Stimulated activated CD4-positive, alpha-beta T cell treated with anti-CD3 and anti-CD28 coated beads, Interleukin-1b, Interleukin-23, amount 100 ng/mL, for 24 hours (primary cell): ENCODE data around the gene DIAPH1.
"Not testable (repeated sequence)": the region's sequence is repeated elsewhere in the genome, so short reads cannot be mapped to it uniquely, and the experiment has no call there.

Source experiments
- DNase-seq, 4 experiments: peaks; one replicate each; pipeline ENCODE4 v3.0.0-alpha.2; 2020; ENCODE audit warnings: low read depth in 4 of 4, low spot score in 1 of 4

The DIAPH1 gene

DNA sequence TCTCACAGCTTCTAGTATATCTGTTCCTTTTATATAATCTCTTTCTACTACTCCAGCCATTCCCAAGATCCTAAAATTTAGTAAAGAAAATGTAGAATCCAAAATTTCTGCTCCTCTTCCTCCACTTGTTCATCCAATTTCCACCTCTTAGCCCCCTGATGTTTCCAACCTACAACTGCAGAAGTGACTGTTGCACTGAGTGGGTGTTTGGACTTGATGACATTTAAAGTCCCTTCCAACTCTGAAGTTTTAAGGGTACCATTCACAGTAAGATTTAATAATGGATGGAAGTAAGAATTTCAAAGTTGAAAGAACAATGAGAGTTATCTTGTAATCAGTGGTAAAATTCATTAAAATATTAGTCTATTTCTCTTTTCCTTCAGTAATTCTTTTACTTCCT is 5.5 kb downstream of the DIAPH1 start:
- DNase-seq = no peak

DNA sequence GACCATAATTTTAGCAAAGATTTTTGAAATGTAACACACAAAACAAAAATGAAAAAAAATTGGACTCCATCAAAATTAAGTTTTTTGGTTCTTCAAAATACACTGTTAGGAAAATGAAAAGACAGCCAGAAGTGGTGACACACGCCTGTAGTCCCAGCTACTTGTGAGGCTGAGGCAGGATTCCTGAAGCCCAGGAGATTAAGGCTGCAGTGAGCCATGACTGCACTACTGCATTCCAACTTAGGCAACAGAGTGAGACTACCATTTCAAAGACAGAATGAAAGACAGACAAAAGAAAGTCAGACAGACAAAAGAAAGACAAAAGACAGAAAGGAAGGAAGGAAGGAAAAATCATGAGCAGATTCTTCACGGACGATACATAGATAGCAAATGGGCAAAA is 7.5 kb downstream of the DIAPH1 start:
- DNase-seq = no peak

DNA sequence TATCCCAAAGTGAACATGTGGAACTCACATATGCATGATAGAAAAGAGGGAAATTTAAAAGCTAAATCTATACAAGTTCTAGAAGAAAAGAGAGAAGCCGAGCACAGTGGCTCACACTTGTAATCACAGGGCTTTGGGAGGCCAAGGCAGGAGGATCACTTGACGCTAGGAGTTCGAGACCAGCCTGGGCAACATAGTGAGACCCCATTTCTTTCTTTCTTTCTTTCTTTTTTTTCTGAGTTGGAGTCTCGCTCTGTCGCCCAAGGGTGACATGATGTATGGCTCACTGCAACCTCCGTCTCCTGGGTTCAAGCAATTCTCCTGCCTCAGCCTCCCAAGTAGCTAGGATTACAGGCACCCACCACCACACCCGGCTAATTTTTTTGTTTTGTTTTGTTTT is 8.9 kb downstream of the DIAPH1 start:
- not testable (repeated sequence) for DNase-seq

DNA sequence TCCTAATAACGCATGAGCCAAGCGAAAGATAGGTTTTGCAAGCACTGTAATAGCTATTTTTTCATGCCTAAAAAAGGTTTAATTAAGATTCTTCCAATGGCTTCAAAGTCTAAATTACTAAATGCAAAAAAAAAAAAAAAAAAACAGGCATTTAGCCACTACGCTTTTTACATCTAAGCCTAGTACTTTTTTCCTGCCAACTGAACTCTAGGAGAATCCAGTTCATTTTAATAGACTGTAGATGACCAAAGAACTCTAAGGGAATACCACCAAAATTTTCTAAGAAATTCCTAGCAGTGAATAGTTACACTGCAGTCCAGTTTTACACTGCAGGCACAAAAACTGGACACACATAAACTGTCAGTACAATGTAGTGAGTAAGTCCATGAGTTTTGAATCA is 9.8 kb downstream of the DIAPH1 start:
- DNase-seq = no peak

DNA sequence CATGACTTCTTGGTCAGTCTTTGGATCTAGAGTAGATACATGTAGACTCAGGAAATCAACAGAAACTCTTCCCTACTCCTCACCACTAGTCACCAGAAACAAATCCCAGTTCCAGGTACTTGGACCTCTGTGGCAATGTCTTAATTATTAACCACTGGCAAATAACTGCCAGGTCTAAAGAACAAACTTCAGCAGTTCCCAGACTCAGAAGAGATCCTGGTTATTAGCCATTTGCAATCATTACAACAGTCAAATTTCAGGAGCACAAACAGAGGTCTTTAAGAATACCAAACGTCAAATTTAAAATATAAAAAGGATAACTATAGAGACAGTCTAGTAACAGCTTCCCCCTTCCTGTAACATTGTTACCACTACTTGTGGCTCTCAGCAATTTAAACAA is 10.2 kb downstream of the DIAPH1 start:
- DNase-seq = no peak

DNA sequence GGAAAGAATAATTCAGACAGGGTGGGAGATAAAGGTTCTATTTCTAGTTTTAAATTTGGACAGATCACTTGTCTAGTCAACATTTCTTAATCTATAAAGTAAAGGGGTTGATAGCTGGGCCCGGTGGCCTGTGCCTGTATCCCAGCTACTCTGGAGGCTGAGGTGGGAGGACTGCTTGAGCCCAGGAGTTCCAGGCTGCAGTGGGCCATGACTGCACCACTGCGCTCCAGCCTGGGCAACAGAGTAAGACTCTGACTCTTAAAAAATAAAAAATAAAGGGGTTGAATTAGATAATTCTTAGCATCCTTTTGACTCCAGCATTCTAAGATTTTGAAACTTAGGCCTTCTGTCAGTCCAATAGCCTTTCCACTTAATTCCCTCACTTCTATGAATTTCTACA is 10.8 kb downstream of the DIAPH1 start:
- DNase-seq = no peak

DNA sequence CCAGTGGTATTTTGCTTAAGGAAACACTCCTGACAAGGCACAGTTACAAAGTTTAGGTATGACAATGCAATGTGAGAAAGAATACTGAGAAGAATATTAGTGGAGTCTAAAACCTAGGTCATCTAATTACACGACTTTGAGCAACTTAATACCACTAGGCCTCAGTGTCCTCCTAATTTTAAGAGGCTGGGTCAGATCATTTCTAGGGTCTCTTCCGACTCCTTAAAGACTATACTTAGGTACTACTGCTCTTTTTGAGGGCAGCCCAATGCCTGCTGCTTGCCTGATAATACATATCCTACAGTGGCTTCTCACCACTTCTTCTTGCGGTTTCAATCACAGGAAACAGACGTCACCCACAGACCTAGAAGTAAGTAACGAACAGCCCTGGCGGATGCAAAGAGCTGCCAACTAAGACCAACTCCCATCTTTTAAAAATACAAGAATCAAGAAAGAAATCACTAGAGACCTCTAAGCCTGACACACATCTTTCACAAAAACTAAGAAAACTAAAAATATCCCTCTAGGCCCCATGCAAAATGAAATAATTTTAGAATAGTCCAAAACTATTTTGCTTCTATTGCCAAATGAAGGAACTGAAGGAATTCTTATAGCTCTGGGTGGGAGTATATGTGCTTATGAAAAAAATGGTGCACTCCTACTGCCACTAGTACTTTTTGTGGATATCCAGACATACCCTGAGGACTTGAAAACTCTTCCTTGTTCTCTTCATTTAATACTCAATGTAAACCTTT is 13.1 kb downstream of the DIAPH1 start:
- peak in 3 of 4 experiments; percentile 27 to 34 (median 33) for DNase-seq

DNA sequence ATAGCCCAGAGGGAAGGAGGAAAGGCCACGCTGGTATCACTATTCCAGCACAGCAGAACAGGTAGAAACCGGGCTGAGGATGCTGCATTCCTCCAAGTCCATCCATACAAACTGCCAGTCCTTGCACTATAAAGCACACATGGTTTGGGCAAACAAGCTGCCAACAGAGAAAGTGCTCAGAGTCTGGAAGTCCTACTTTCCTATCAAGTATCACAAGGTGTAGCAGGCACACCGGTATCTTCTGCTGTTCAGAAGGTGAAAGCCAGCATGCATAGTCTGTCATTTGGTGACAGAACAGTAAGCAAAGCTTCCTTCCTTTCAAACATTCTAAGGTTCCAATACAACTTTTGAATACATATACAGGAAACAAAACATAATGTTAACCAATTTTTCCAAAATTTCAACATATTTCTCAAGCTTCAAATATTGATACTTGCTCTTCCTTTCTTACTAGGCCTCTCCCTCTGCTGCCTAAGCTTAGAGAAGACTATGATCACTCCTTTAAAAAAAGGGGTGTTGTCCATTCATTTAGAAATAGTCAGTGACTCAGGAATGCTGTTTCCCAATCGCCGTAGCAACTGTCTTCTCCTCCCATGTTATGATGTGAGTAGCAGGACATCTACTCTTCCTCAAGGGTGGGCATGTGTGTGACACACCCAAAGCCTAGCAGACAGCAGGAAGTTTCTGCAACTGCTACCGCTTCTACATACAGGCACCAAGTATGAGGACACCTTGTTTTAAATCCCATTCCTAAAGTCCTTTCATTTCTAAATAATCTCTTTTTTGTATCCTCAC is 14.7 kb downstream of the DIAPH1 start:
- no peak for DNase-seq

DNA sequence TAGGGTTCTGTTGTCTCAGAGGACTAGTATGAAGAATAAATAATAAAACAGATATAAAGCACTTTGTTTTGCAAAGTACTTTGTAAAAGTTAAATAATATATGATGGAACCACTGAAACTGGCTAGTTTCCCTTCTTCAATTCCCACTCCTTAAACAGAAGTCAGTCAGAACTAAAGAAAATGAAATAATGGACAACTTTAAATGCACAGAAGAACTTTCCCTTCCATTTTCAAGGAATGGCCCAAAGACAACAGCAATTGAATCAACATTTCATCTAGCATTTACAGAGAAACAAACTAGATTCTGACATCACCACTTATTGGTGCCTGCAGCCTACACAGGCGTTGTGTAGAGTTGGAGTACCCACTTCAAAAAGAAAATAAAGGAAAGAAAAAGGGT is 16.2 kb downstream of the DIAPH1 start:
- no peak for DNase-seq

DNA sequence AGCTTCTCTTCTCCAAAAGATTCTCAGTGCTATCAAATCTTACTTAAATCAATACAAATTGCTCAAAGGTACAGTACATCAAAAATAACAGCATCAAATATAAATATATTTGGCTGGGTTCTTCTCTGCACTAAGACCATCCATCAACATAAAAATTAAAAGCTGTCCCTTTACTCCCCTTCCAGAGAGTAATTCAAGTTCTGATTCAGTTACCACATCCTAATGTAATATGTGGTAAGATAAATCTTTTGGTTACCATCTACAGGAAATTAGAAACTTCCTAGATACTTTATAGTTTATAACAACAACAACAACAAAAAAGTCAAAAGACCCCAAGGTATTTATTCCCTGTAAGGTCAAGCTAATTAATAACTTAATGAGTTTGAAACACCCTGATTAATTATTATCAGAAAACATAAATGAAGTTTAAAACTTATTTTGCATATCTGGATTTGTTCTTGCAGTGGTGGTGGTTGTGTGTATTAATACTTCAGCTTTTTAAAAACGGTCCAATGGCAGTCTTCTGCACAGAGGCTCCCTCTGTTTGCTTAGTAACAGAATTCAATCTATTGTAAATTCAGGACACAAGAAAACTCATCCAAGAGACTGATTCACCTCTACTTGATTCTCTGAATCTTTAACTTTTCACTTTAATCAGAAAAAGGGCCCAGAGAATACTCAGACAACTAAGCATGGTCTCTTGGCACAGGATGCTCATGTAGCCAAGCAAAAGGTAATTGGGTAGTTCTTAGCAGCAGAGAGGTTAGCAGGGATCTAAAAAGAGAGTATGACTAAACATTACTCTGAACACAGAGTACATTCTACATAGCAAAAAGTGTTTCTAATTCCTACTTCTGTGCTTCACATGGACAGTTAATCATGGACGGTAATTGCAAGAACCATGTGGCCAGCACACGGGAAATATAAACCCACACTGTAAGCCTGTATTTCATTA is 20.1 kb downstream of the DIAPH1 start:
- no peak for DNase-seq

DNA sequence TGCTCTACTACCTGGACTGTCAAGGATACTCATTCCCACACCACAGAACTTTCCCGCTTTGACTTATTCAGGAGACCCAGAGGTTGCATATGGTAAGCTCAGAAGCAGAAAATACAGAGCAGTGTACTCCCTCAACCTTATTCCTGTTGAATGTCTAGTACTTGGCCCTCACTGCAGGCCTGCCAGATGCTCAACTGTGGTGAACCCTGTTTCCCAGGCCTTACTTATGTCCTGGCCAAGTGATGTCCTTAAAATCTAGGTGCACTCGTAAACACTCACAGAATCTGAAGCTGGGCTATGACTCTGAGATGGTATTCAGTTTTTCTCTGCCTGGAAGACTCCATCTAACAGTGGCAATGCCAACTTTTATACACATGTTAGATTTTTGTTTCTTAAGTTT is 21.0 kb downstream of the DIAPH1 start:
- DNase-seq = no peak

DNA sequence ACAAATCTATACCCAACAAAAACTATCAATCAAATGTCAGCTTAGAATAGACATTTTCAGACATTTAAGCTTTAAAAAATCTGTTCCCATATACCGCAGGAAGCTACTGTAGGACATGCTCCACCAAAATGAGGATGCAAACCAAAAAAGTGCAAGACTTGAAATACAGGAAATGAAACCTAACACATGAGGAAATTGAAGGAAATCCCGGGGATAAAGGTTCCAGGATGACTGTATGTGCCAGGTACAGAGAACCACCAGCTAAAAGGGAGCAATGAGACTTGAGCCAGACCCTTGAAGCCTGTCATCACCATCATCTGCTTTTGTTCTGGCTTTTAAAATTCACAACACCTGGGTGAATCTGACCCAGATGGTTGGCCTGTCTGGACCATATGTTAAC is 21.4 kb downstream of the DIAPH1 start:
- no peak for DNase-seq

DNA sequence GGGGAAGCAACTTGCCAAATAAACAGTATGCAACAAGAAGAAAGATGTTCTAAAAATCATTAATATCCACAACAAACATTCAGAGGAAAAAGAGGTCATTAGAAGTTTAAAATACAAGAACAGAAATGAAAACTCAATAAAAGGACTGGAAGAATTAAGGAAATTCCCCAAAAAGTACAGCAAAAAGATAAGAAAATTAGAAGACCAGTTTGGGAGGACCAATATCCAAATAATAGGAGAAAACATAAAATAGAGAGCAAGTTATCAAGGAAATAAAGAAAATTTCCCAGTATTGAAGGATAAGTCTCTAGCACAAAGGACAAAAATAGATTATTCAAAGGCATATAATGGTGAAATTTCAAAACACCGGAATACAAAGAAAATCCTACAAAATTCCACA is 21.9 kb downstream of the DIAPH1 start:
- no peak for DNase-seq

DNA sequence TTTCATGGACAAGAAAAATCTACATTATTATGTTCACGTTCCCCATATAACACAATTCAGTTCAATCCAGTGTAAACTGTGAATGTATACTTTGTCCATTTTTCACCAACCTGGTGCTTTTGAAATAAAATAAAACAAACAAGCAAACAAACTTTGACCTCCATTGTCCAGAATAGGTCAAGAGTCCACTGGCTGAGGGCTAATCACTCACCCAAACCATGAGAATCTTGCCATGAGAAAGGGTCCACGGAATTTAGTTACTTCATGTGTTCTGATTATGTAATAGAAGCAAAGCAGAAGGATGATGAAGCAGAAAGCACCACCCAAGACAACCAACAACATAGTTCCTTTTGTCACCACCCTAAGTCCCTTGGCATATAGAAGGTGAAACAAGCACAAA is 28.7 kb downstream of the DIAPH1 start:
- DNase-seq = no peak

DNA sequence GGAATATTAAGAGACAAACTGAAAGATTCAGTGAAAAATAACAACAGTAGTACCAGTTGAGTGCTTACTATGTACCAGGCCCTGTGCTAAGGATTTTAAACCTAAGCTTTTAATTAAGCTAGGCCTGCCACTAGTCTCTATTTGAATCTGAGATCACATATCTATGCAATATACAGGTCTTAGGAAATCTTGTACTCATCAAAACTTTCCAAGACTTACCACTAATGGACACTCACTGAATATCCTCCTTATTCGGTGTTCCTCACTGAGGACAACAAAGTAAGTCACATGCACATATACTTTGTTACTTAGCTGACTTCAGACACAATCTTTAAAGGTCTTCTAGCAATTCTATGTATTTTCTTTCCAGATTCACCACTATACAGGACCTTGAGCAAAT is 32.6 kb downstream of the DIAPH1 start:
- DNase-seq = no peak

DNA sequence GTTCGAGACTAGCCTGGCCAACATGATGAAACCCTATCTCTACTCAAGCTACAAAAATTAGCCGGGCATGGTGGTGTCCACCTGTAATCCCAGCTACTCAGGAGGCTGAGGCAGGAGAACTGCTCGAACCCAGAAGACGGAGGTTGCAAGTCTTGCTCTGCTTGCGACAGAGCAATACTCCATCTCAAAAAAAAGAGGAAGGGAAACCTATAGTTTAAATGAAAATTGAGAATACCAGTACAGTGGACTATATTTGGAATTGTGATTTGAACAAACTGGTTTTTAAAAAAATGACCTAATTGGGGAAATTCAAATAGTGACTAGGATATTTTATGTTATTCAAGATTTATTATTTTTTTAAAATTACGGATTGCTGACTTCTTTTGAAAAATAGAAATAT is 33.2 kb downstream of the DIAPH1 start:
- DNase-seq = no peak

DNA sequence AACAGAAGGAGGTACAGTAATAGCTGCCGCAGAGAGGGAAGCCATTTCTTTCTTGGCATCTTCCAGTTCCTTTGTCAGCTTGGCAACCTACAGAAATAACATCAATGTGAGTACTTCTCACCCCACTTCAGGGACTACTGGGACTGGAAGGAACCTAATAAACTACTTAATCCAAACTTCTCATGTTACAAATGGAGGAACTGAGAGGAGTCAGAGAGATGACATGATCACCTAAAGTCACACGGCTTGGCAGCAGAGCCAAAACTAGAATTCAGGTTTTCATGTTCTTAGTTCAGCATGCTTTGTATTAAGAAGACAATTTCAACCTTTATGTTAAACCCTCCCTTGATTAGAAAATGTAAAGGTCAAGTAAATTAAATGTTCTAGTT is 44.7 kb downstream of the DIAPH1 start:
- no peak for DNase-seq

DNA sequence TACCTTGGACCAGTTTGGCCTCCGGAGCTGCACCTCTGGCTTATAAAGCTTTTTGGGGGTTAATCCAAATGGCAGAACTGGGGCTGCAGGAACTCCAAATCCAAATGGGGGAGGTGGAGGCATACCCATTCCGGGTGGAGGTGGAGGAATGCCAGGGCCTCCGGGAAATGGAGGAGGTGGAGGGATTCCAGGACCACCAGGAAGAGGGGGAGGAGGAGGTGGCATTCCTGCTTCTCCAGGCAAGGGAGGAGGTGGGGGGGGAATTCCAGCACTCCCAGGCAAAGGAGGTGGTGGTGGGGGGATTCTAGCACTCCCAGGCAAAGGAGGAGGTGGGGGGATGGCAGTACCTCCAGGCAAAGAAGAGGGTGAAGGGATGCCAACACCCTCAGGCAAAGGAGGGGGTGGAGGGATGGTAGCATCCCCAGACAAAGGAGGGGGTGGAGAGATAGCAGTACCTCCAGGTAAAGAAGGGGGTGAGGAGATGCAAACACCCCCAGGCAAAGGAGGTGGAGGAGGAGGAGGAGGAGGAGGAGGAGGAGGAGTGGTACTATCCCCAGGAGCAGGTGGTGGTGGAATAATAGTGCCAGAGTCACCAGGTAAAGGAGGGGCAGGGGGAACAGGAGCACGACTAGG is 45.2 kb downstream of the DIAPH1 start:
- no peak for DNase-seq

DNA sequence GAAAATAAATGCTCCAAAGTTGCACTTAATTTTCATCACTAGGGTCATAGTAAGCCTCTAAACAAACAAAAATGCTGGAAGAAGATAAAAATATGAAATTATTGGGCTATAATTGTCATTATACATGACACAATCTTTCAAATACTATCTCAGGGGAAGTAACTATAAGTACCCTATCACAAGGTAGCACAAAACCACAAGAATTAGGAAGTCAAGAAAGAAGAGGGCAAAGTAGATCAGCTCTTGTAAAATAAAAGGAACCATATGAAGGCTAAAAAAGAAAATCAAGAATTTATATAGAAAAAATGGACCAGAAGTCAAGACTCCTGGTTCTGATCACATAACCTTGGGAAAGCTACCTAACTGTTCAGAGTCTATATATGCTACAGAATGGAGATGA is 48.1 kb downstream of the DIAPH1 start:
- DNase-seq = no peak

DNA sequence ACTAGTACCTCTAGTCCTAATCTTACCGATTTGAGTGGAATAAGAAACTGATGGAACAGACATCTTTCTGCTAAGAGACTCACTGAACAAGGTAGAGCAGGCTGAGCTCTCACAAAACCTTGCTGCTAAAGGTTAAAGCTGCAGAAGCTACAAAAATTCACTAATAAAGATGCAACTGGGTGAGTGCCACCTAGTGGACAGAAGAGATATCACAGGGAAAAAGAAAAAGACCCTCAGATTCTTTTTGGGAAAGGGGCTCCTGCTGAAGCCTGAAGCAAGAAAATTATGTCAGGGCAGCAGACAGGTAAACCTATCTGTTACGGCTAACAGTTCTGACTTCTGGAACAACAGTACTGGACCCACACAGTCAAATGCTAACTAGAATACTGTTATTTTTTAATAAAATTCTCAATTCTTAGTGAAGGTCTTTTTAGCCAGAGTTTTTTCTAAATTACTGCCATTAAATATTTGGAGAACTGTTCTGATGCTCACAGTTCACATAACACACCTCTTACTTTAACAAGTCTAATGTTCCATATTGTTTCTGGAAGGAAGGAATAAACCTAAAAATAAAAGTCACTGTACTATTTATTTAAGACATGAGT is 51.2 kb downstream of the DIAPH1 start:
- DNase-seq = no peak
